Measurements from ENCODE around the gene TP53. TPM values are rescaled to one million over a fixed set of nuclear protein-coding genes. Genes with fewer than 3 reads are reported as not detected.

TP53 gene
- total RNA-seq, 2 experiments from 2014 or later: 129 to 138 TPM

DNA sequence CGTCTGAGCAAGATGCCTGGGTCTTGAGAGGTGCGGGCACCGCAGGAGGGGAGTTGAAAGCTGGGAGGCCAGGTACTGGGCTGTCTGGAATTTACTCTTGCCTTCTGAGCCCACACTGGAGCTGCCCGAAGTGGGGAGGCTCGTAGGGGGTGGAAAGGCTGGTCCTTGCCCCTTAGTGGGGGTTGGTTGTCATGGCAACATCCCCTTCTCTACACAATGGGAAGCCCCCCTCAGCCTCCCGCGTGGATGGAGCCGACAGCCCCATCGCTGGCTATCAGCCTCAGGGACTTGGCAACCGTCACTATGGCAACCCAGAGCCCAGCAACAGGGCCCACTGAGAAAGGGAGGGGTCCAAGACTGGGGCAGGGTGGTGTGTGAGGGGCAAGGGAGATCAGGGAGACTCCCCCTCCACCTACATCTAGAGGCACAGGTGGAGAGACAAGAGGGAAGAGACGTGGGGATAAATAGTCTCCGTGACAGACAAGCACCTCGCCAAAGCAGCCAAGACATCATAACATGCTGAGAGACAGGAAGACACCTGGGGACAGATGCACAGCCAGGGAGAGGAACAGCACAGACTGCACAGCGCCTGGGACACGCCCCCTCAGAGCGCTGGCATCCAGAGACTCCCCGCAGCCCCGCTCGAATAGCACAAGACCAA, 25.0 kb upstream of the TP53 start:
- H3K36me3 Mint-ChIP-seq (ENCODE audit: low read depth): no peaks in the 10 kb centered on the region
- TF ChIP-seq, protein P1, sequence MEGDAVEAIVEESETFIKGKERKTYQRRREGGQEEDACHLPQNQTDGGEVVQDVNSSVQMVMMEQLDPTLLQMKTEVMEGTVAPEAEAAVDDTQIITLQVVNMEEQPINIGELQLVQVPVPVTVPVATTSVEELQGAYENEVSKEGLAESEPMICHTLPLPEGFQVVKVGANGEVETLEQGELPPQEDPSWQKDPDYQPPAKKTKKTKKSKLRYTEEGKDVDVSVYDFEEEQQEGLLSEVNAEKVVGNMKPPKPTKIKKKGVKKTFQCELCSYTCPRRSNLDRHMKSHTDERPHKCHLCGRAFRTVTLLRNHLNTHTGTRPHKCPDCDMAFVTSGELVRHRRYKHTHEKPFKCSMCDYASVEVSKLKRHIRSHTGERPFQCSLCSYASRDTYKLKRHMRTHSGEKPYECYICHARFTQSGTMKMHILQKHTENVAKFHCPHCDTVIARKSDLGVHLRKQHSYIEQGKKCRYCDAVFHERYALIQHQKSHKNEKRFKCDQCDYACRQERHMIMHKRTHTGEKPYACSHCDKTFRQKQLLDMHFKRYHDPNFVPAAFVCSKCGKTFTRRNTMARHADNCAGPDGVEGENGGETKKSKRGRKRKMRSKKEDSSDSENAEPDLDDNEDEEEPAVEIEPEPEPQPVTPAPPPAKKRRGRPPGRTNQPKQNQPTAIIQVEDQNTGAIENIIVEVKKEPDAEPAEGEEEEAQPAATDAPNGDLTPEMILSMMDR (IDR thresholded peaks at IDR 0.05): no peak
- peak; percentile 46 for ATAC-seq
- peaks cover 9% of the 10 kb centered on the region for H3K4me1 Mint-ChIP-seq (ENCODE audit: low read depth)
- no peak overlapping the region for H3K27ac Mint-ChIP-seq
- H3K4me3 Mint-ChIP-seq: no peak overlapping the region
- intact Hi-C loops (cut with micrococcal nuclease): no loop called here
- no peak for DNase-seq
- H3K9me3 Mint-ChIP-seq: no peaks in the 10 kb centered on the region
- CTCF ChIA-PET: interaction anchor here (1.1 to 2.4 kb wide), 3 partner anchors 10 to 31 kb away, joined by 3 to 7 read pairs (median 4); no protein-coding TSS in a partner anchor
- POLR2A ChIA-PET: interaction anchor here (2.9 kb wide), 1 partner anchor 25 kb away, joined by 13 read pairs; the partner anchor contains the start of gene TP53
- H3K27me3 Mint-ChIP-seq: peaks cover 54% of the 10 kb centered on the region

DNA sequence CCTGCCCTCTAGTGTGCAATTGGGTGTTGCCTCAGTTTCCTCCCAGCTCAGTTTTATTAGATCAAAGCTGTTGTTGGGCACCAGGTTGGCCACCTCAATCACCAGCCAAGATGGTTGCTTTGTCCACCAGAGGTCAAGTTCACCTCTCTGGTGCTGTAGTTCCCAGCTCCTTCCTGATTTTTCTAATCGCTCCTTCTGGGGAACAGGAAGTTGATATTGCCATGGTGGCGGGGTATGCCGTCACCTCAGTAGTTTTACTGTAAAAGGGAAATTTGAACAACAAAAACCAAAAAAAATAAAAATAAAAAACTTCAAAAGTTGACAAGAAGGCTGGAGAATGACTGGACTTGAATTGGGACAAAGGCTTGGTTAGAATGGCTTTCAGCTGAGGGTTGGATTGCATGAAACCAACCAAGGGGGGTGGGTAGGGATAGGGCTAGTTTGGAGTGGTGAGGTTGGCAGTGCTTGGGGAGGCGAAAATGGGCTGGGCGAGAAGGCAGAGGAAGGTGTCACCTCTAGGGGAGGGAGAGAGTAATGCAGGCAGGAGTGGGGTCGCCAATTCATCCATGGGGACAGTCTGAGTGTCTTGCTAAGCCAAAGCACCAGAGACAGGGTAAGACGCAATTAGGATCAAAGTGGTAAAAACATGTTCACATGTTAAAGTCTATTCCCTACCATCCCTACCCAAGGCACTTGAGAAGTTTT, 23.9 kb upstream of the TP53 start:
- DNase-seq (peak; percentile 38), ATAC-seq (peak; percentile 68)
- H3K27me3 Mint-ChIP-seq: peaks cover 56% of the 10 kb centered on the region
- no peaks in the 10 kb centered on the region for H3K36me3 Mint-ChIP-seq (ENCODE audit: low read depth)
- H3K27ac Mint-ChIP-seq: no peak overlapping the region
- peaks cover 9% of the 10 kb centered on the region for H3K4me1 Mint-ChIP-seq (ENCODE audit: low read depth)
- TF ChIP-seq, protein P1 (IDR thresholded peaks at IDR 0.05): peak; percentile 39
- CTCF ChIA-PET: interaction anchor here (0.9 to 1.3 kb wide), 4 partner anchors 12 to 383 kb away, joined by 3 to 6 read pairs (median 5); partner anchors contain the start of gene WRAP53
- POLR2A ChIA-PET: interaction anchor here (0.5 to 1.0 kb wide), 2 partner anchors 20 to 650 kb away, joined by 3 read pairs; no protein-coding TSS in a partner anchor
- H3K4me3 Mint-ChIP-seq: no peak overlapping the region
- no peaks in the 10 kb centered on the region for H3K9me3 Mint-ChIP-seq
- intact Hi-C loops (cut with micrococcal nuclease): no loop called here

DNA sequence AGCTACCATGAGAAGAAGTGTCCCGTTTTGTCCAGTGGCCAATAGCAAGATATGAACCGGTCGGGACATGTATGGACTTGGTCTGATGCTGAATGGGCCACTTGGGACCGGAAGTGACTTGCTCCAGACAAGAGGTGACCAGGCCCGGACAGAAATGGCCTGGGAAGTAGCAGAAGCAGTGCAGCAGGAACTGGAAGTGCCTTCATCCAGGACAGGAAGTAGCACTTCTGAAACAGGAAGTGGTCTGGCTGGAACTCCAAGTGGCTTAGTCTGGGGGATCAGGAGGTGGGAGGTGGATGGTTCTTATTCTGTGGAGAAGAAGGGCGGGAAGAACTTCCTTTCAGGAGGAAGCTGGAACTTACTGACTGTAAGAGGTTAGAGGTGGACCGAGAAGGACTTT, 23.0 kb upstream of the TP53 start:
- TF ChIP-seq, protein P1 (IDR thresholded peaks at IDR 0.05): no peak
- Mint-ChIP-seq H3K4me1 (ENCODE audit: low read depth) (peaks cover 14% of the 10 kb centered on the region), H3K27ac (no peak overlapping the region), H3K36me3 (ENCODE audit: low read depth) (no peaks in the 10 kb centered on the region), H3K9me3 (no peaks in the 10 kb centered on the region), H3K27me3 (peaks cover 56% of the 10 kb centered on the region), H3K4me3 (no peak overlapping the region)
- intact Hi-C loops (cut with micrococcal nuclease): no loop called here
- DNase-seq: no peak
- ChIA-PET POLR2A (interaction anchor here (1.0 kb wide), 1 partner anchor 21 kb away, joined by 3 read pairs; no protein-coding TSS in a partner anchor), CTCF (interaction anchor here (0.9 to 1.3 kb wide), 5 partner anchors 11 to 384 kb away, joined by 3 to 6 read pairs (median 4); partner anchors contain the start of gene WRAP53)
- no peak for ATAC-seq

DNA sequence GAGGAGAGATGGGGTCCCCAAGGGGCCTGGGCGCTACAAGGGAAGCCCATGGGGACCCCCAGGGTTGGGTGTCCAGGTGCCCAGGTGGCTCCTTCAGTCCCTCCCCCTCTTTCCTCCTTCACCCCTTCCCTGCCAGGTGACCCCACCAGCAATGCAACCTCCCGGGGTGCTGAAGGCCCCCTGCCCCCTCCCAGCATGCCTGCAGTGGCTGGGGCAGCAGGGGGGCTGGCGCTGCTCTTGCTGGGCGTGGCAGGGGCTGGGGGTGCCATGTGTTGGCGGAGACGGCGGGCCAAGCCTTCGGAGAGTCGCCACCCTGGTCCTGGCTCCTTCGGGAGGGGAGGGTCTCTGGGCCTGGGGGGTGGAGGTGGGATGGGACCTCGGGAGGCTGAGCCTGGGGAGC, 21.7 kb upstream of the TP53 start:
- TF ChIP-seq, protein P1 (IDR thresholded peaks at IDR 0.05): no peak
- no peak overlapping the region for H3K4me3 Mint-ChIP-seq
- ChIA-PET POLR2A (no interaction called here), CTCF (no interaction called here)
- H3K4me1 Mint-ChIP-seq (ENCODE audit: low read depth): peaks cover 20% of the 10 kb centered on the region
- DNase-seq (no peak), ATAC-seq (no peak)
- no peaks in the 10 kb centered on the region for H3K36me3 Mint-ChIP-seq (ENCODE audit: low read depth)
- no peak overlapping the region for H3K27ac Mint-ChIP-seq
- H3K27me3 Mint-ChIP-seq: peaks cover 56% of the 10 kb centered on the region
- H3K9me3 Mint-ChIP-seq: no peaks in the 10 kb centered on the region
- intact Hi-C loops (cut with micrococcal nuclease): no loop called here
